NT2/D1 (cell line): ENCODE measurements around the gene CXXC5.

Experiments used
- SUZ12 ChIP-seq: IDR thresholded peaks from 2 replicates; pipeline ENCODE4 v1.6.1; 2011; ENCODE audit not compliant: insufficient read length, insufficient read depth; ENCODE audit errors: extremely low read depth
- YY1 ChIP-seq: IDR thresholded peaks from 2 replicates; pipeline ENCODE4 v1.6.1; 2011; ENCODE audit not compliant: insufficient read length, insufficient read depth
- ZNF274 ChIP-seq: IDR thresholded peaks from 2 replicates; pipeline ENCODE4 v1.6.1; 2011; ENCODE audit warnings: mild to moderate bottlenecking, low read depth, low read length

GRCh38 chr5:139705191-139705590, 57.0 kb downstream of the CXXC5 start:
- no peak for TF ChIP-seq YY1
- no peak for TF ChIP-seq ZNF274
- no peak for TF ChIP-seq SUZ12
